HEK293T (cell line): ENCODE data around the gene PIK3AP1.

Source experiments
- ARNT ChIP-seq: fragments of 450-650 bp; IDR thresholded peaks from 2 replicates; pipeline ENCODE4 v1.6.1; 2017; ENCODE audit warnings: mild to moderate bottlenecking
- BHLHE40 ChIP-seq: fragments of 450-650 bp; IDR thresholded peaks from 2 replicates; pipeline ENCODE4 v1.6.1; 2016; ENCODE audit warnings: mild to moderate bottlenecking, moderate library complexity, borderline replicate concordance
- ELF4 ChIP-seq: fragments of 450-650 bp; IDR thresholded peaks from 2 replicates; pipeline ENCODE4 v1.6.1; 2017; ENCODE audit warnings: antibody characterized with exemption
- FOXA1 ChIP-seq: fragments of 450-650 bp; IDR thresholded peaks from 2 replicates; pipeline ENCODE4 v1.6.1; 2016; ENCODE audit warnings: mild to moderate bottlenecking
- FOXK2 ChIP-seq: fragments of 450-650 bp; IDR thresholded peaks from 2 replicates; pipeline ENCODE4 v1.6.1; 2016; ENCODE audit warnings: mild to moderate bottlenecking
- FOXM1 ChIP-seq: fragments of 450-650 bp; IDR thresholded peaks from 2 replicates; pipeline ENCODE4 v1.6.1; 2017; ENCODE audit warnings: mild to moderate bottlenecking, borderline replicate concordance
- HDGF ChIP-seq: fragments of 450-650 bp; IDR thresholded peaks from 2 replicates; pipeline ENCODE4 v1.6.1; 2017; ENCODE audit warnings: antibody characterized with exemption, borderline replicate concordance
- L3MBTL2 ChIP-seq: fragments of 450-650 bp; conservative IDR thresholded peaks from 2 replicates; pipeline ENCODE4 v1.6.1; 2016; ENCODE audit warnings: mild to moderate bottlenecking
- NFRKB ChIP-seq: fragments of 450-650 bp; IDR thresholded peaks from 2 replicates; pipeline ENCODE4 v1.6.1; 2016; ENCODE audit warnings: mild to moderate bottlenecking, moderate library complexity
- SP1 ChIP-seq: fragments of 450-650 bp; IDR thresholded peaks from 2 replicates; pipeline ENCODE4 v1.6.1; 2017
- SUZ12 ChIP-seq: fragments of 450-650 bp; IDR thresholded peaks from 2 replicates; pipeline ENCODE4 v1.6.1; 2016; ENCODE audit warnings: mild to moderate bottlenecking
- TARDBP ChIP-seq: fragments of 450-650 bp; IDR thresholded peaks from 2 replicates; pipeline ENCODE4 v1.6.1; 2016
- ZNF384 ChIP-seq: fragments of 450-650 bp; IDR thresholded peaks from 2 replicates; pipeline ENCODE4 v1.6.1; 2016
- TF ChIP-seq, protein P1 (sequence below): fragments of 450-650 bp; IDR thresholded peaks from 2 replicates; pipeline ENCODE4 v1.6.1; 2016

DNA sequence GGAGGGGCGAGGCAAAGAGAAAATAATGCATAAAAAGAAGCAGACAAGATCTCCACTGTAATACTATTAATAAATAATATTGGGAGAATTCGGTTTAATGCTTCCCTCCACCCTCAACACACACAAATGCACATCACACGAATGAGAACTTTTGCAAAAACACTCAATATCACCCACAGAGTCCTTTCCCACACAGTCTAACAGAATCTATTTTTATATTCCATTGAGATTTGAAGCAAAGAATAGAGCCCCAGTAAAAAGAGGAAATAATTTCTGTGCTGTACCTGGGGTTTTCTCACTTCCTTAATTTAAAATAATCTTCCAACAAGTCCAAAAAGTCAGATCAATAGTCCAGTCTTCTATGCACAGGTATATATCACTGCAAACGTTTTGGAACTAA lies 17.0 kb downstream of the PIK3AP1 start:
- TF ChIP-seq SP1: no peak
- TF ChIP-seq BHLHE40: no peak
- TF ChIP-seq FOXK2: no peak
- TF ChIP-seq FOXM1: no peak
- no peak for TF ChIP-seq ZNF384
- TF ChIP-seq, protein P1, sequence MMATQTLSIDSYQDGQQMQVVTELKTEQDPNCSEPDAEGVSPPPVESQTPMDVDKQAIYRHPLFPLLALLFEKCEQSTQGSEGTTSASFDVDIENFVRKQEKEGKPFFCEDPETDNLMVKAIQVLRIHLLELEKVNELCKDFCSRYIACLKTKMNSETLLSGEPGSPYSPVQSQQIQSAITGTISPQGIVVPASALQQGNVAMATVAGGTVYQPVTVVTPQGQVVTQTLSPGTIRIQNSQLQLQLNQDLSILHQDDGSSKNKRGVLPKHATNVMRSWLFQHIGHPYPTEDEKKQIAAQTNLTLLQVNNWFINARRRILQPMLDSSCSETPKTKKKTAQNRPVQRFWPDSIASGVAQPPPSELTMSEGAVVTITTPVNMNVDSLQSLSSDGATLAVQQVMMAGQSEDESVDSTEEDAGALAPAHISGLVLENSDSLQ: no peak
- no peak for TF ChIP-seq TARDBP
- no peak for TF ChIP-seq ARNT
- no peak for TF ChIP-seq ELF4
- no peak for TF ChIP-seq SUZ12
- no peak for TF ChIP-seq L3MBTL2
- no peak for TF ChIP-seq NFRKB
- TF ChIP-seq HDGF: no peak
- TF ChIP-seq FOXA1: no peak
